Liver (tissue), 3 donors: ENCODE measurements around the gene M6PR.

Source experiments
- SP1 ChIP-seq: IDR thresholded peaks from 2 replicates; pipeline ENCODE4 v1.6.1; 2018; ENCODE audit warnings: antibody characterized with exemption, mild to moderate bottlenecking
- TF ChIP-seq, protein P1 (sequence below): fragments of 150-350 bp; IDR thresholded peaks from 2 replicates; pipeline ENCODE4 v1.5.1; 2017; ENCODE audit warnings: improper control_type of control experiment, low read depth, low read length; ENCODE audit not compliant: missing input control
- TF ChIP-seq, protein P2 (sequence below): IDR thresholded peaks from 2 replicates; pipeline ENCODE4 v1.6.1; 2016; ENCODE audit warnings: antibody characterized with exemption
- donor health status: healthy.
- donor health status: healthy.

DNA sequence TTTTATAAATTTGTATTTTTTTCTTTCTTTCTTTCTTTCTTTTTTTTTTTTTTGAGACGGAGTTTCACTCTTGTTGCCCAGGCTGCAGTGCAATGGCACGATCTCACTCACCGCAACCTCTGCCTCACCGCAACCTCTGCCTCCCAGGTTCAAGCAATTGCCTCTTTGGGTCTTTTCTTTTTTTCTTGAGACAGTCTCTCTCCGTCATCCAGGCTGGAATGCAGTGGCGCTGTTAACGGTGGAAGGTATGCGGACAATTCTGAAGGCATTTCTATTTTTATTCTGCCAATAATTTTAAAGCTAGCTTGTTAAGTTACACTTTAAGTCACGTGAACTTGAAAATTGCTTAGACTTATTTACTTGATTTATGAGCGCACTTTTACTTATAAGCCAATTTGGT lies 43.9 kb downstream of the M6PR start:
- TF ChIP-seq, protein P1, sequence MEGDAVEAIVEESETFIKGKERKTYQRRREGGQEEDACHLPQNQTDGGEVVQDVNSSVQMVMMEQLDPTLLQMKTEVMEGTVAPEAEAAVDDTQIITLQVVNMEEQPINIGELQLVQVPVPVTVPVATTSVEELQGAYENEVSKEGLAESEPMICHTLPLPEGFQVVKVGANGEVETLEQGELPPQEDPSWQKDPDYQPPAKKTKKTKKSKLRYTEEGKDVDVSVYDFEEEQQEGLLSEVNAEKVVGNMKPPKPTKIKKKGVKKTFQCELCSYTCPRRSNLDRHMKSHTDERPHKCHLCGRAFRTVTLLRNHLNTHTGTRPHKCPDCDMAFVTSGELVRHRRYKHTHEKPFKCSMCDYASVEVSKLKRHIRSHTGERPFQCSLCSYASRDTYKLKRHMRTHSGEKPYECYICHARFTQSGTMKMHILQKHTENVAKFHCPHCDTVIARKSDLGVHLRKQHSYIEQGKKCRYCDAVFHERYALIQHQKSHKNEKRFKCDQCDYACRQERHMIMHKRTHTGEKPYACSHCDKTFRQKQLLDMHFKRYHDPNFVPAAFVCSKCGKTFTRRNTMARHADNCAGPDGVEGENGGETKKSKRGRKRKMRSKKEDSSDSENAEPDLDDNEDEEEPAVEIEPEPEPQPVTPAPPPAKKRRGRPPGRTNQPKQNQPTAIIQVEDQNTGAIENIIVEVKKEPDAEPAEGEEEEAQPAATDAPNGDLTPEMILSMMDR, result no peak
- TF ChIP-seq, protein P2, sequence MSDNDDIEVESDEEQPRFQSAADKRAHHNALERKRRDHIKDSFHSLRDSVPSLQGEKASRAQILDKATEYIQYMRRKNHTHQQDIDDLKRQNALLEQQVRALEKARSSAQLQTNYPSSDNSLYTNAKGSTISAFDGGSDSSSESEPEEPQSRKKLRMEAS, result no peak
- TF ChIP-seq SP1, result no peak
